ENCODE results near the gene ATG9A. TPM values are rescaled to one million over a fixed set of nuclear protein-coding genes. Genes with fewer than 3 reads are reported as not detected.
"Not testable (repeated sequence)": the region's sequence is repeated elsewhere in the genome, so short reads cannot be mapped to it uniquely, and the experiment has no call there.

Gene ATG9A
- polyA plus RNA-seq, 1 donor from 2014 or later: 26.2 TPM

DNA sequence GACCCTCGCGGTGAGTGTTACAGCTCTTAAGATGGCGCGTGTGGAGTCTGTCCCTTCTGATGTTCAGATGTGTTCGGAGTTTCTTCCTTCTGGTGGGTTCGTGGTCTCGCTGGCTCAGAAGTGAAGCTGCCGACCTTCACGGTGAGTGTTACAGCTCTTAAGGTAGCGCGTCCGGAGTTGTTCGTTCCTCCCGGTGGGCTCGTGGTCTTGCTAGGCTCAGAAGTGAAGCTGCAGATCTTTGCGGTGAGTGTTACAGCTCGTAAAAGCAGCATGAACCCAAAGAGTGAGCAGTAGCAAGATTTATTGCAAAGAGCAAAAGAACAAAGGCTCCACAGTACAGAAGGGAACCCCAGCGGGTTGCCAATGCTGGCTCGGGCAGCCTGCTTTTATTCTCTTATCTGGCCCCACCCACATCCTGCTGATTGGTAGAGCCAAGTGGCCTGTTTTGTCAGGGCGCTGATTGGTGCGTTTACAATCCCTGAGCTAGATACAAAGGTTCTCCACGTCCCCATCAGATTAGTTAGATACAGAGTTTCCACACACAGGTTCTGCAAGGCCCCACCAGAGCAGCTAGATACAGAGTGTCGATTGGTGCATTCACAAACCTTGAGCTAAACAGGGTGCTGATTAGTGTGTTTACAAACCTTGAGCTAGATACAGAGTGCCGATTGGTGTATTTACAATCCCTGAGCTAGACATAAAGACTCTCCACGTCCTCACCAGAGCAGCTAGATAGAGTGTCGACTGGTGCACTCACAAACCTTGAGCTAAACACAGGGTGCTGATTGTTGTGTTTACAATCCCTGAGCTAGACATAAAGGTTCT, 28.7 kb downstream of the ATG9A start:
- not testable (repeated sequence) for H3K4me2 ChIP-seq (ENCODE audit: low read length); H3K27ac ChIP-seq (ENCODE audit: low read length); H3K9ac ChIP-seq (ENCODE audit: low read length); H3F3A ChIP-seq (ENCODE audit: insufficient read depth, low read length, poor library complexity, severe bottlenecking); H3K9me2 ChIP-seq (ENCODE audit: insufficient read depth, low read length); H3K36me3 ChIP-seq (ENCODE audit: insufficient read depth, low read length); H3K9me3 ChIP-seq (ENCODE audit: low read length); H2AFZ ChIP-seq (ENCODE audit: low read depth, low read length); H3K79me2 ChIP-seq (replicated peaks; ENCODE audit: insufficient read depth, low read length); H4K20me1 ChIP-seq (ENCODE audit: insufficient read depth); H3K27me3 ChIP-seq (ENCODE audit: insufficient read depth, low read depth, low read length); H3K4me3 ChIP-seq (ENCODE audit: low read length)

GRCh38 chr2:219199470-219200211, 29.8 kb downstream of the ATG9A start:
- no peaks in the 10 kb centered on the region for H4K20me1 ChIP-seq (ENCODE audit: insufficient read depth)
- no peak overlapping the region for H3K4me2 ChIP-seq (ENCODE audit: low read length)
- H3K9me2 ChIP-seq (ENCODE audit: insufficient read depth, low read length): no peaks in the 10 kb centered on the region
- no peaks in the 10 kb centered on the region for H3F3A ChIP-seq (ENCODE audit: insufficient read depth, low read length, poor library complexity, severe bottlenecking)
- H3K27ac ChIP-seq (ENCODE audit: low read length): no peak overlapping the region
- no peaks in the 10 kb centered on the region for H3K79me2 ChIP-seq (replicated peaks; ENCODE audit: insufficient read depth, low read length)
- H3K4me3 ChIP-seq (ENCODE audit: low read length): no peak overlapping the region
- H3K9me3 ChIP-seq (ENCODE audit: low read length): no peaks in the 10 kb centered on the region
- TF ChIP-seq, protein P1, sequence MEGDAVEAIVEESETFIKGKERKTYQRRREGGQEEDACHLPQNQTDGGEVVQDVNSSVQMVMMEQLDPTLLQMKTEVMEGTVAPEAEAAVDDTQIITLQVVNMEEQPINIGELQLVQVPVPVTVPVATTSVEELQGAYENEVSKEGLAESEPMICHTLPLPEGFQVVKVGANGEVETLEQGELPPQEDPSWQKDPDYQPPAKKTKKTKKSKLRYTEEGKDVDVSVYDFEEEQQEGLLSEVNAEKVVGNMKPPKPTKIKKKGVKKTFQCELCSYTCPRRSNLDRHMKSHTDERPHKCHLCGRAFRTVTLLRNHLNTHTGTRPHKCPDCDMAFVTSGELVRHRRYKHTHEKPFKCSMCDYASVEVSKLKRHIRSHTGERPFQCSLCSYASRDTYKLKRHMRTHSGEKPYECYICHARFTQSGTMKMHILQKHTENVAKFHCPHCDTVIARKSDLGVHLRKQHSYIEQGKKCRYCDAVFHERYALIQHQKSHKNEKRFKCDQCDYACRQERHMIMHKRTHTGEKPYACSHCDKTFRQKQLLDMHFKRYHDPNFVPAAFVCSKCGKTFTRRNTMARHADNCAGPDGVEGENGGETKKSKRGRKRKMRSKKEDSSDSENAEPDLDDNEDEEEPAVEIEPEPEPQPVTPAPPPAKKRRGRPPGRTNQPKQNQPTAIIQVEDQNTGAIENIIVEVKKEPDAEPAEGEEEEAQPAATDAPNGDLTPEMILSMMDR (IDR thresholded peaks at IDR 0.05; ENCODE audit: poor library complexity, severe bottlenecking): no peak
- TF ChIP-seq TAF1 (IDR thresholded peaks at IDR 0.05; ENCODE audit: low read depth) (no peak), EZH2 (IDR thresholded peaks at IDR 0.05; ENCODE audit: borderline replicate concordance, insufficient read depth, low read length, poor library complexity, severe bottlenecking) (no peak), EP300 (conservative IDR thresholded peaks at IDR 0.05; ENCODE audit: poor library complexity, severe bottlenecking) (no peak), MXI1 (conservative IDR thresholded peaks at IDR 0.05; ENCODE audit: poor library complexity, severe bottlenecking) (no peak), SMC3 (conservative IDR thresholded peaks at IDR 0.05; ENCODE audit: poor library complexity) (no peak), RAD21 (conservative IDR thresholded peaks at IDR 0.05) (no peak), POLR2AphosphoS5 (IDR thresholded peaks at IDR 0.05) (no peak)
- TF ChIP-seq, protein P2, sequence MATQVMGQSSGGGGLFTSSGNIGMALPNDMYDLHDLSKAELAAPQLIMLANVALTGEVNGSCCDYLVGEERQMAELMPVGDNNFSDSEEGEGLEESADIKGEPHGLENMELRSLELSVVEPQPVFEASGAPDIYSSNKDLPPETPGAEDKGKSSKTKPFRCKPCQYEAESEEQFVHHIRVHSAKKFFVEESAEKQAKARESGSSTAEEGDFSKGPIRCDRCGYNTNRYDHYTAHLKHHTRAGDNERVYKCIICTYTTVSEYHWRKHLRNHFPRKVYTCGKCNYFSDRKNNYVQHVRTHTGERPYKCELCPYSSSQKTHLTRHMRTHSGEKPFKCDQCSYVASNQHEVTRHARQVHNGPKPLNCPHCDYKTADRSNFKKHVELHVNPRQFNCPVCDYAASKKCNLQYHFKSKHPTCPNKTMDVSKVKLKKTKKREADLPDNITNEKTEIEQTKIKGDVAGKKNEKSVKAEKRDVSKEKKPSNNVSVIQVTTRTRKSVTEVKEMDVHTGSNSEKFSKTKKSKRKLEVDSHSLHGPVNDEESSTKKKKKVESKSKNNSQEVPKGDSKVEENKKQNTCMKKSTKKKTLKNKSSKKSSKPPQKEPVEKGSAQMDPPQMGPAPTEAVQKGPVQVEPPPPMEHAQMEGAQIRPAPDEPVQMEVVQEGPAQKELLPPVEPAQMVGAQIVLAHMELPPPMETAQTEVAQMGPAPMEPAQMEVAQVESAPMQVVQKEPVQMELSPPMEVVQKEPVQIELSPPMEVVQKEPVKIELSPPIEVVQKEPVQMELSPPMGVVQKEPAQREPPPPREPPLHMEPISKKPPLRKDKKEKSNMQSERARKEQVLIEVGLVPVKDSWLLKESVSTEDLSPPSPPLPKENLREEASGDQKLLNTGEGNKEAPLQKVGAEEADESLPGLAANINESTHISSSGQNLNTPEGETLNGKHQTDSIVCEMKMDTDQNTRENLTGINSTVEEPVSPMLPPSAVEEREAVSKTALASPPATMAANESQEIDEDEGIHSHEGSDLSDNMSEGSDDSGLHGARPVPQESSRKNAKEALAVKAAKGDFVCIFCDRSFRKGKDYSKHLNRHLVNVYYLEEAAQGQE (IDR thresholded peaks at IDR 0.05; ENCODE audit: borderline replicate concordance): no peak
- no peak overlapping the region for H2AFZ ChIP-seq (ENCODE audit: low read depth, low read length)
- no peak overlapping the region for H3K9ac ChIP-seq (ENCODE audit: low read length)
- no peaks in the 10 kb centered on the region for H3K27me3 ChIP-seq (ENCODE audit: insufficient read depth, low read depth, low read length)
- H3K36me3 ChIP-seq (ENCODE audit: insufficient read depth, low read length): no peaks in the 10 kb centered on the region
